CD4-positive, alpha-beta T cell treated with Interleukin-15 for 4 hours (primary cell): ENCODE data around the gene USP5.
"Not testable (repeated sequence)": the region's sequence is repeated elsewhere in the genome, so short reads cannot be mapped to it uniquely, and the experiment has no call there.

Experiments used
- DNase-seq: peaks from one replicate; pipeline ENCODE4 v3.0.0-alpha.2; 2020; ENCODE audit warnings: low spot score

Gene USP5

DNA sequence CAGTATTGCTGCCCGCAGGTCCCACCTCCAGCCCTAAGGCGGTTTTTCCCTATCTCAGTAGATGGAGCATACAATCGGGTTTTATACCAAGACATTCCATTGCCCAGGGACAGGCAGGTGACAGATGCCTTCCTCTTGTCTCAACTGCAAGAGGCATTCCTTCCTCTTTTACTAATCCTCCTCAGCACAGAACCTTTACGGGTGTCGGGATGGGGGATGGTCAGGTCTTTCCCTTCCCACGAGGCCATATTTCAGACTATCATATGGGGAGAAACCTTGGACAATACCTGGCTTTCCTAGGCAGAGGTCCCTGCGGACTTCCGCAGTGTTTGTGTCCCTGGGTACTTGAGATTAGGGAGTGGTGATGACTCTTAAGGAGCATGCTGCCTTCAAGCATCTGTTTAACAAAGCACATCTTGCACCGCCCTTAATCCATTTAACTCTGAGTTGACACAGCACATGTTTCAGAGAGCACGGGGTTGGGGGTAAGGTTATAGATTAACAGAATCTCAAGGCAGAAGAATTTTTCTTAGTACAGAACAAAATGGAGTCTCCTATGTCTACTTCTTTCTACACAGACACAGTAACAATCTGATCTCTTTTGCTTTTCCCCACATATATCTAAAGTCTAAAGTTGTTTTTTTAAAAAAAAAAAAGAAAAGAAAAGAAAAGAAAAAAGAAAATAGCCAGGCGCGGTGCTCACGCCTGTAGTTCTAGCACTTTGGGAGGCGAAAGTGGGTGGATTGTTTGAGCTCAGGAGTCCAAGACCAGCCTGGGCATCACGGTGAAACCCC lies 34.5 kb downstream of the USP5 start:
- not testable (repeated sequence) for DNase-seq

DNA sequence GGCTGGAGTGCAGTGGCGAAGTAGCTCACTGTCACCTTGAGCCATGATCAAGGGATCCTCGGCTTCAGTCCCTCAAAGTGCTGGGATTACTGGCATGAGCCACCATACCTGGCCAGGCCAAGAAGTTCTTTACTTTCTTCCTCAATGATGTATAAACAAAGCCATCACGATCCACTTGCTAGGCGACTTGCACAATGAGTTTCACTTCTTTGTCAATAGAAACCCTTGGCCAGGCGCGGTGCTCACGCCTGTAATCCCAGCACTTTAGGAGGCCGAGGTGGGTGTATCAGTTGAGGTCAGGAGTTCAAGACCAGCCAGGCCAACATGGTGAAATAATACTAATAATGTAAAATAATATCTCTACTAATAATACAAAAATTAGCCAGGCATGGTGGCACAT lies 35.5 kb downstream of the USP5 start:
- DNase-seq: no peak

DNA sequence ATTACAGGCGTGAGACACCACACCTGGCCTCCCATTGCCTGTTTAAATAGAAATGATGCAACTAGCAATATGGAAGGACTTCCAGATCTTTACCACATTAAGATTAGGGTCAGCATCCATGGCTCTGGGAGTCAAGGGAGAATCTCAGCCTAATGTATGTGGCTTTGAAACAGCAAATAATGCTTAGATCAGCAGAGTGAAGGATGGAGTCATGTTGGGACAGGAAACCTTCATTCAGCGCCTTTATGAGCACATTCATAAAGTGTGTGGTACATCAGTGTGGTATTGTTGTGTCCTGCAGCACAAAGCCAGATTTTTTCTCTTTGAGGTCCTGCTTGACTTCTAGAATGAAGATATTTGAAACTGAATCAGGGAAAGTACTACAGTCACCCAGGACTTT lies 36.4 kb downstream of the USP5 start:
- no peak for DNase-seq

DNA sequence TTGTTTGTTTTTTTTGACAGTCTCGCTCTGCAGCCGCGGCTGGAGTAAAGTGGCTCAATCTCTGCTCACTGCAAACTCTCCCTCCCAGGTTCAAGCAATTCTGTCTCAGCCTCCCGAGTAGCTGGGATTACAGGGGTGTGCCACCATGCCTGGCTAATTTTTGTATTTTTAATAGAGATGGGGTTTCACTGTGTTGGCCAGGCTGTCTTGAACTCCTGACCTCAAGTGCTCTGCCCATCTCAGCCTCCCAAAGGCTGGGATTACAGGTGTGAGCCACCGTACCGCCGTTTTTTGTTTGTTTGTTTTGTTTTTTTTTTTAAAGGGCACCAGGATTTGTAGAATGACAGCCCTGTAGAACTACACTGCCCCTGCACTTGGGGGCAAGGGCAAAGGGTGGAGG lies 36.8 kb downstream of the USP5 start:
- not testable (repeated sequence) for DNase-seq

DNA sequence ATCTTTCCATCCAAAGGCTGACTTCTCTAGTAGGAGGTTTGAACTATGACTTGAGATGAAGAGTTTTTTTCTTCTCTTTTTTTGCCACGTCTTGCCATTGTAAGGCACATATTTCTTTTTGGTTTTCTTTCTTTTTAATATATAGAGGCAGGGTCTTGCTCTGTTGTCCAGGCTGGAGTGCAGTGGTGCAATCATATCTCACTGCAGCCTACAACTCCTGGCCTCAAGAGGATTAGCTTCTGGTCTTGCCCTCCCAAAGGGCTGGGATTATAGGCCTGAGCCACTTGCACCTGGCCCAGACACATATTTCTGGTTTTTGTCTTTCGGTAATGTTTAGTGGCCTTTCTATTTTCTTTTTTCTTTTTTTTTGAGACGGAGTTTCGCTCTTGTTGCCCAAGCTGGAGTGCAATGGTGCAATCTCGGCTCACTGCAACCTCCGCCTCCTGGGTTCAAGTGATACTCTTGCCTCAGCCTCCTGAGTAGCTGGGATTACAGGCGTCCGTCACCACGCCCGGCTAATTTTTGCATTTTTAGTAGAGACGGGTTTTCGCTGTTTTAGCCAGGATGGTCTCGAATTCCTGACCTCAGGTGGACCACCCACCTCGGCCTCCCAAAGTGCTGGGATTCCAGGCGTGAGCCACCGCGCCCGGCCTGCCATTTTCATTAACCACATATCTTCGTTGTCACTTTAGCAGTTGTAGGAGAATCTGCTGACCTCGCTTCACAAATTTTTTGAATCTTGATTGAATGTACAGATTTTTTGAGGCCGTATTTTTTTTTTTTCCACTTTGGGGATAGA lies 38.0 kb downstream of the USP5 start:
- DNase-seq: not testable (repeated sequence)

DNA sequence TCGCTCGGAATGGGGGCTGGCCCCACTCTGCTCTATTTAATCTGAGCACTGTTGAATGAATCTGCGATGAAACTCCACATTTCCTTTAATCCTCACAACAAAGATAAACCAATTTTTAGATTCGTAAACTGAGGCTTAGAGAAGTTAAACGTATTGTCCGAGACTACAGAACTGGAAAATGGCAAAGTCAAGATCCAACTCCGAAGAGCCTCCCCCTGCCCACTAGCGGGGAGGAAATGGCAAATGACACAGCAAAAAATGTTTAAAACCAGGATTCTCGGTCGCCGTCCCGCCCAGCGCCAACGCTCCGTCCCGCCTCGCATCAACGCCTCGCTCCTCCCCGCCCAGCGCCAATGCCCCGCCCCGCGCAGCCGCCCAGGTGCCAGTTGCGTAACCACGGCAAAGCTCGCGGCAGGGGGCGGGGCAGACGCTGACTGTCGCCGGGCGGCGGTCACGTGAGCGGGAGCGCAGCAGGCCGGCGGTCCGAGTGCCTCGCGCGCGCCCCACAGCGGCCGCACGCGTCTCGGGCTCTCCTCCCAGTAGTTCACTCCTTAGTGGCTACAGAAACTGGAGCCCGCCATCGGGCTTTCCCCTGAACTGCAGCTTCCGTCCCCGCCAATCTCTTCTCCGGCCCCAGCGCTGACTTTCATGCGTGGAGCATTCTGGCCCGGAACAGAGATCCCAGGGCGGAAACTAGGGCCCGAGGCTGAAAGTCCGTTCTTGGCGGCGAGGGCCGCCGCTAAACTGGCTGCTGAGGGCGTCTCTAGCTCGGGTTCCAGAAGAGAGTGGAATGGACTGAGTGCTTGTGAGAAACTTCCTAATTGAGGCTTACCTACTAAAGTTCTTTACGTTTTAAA lies 39.1 kb downstream of the USP5 start:
- DNase-seq: peak; percentile 98

DNA sequence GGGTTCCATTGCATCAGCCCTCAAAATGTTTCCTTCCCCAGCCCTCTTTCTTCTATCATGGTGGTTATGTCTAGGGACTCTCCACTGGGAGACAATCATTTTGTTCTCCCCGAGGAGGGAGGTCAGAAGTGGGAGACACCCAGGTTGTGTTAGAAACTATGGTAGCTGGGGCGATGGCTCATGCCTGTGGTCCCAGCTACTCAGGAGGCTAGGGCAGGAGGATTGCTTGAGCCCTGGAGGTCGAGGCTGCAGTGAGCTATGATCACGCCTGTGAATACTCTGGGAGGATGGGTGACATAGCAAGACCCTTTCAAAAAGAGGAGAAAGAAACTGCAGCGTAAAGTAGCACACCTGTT lies 39.7 kb downstream of the USP5 start:
- DNase-seq: no peak

DNA sequence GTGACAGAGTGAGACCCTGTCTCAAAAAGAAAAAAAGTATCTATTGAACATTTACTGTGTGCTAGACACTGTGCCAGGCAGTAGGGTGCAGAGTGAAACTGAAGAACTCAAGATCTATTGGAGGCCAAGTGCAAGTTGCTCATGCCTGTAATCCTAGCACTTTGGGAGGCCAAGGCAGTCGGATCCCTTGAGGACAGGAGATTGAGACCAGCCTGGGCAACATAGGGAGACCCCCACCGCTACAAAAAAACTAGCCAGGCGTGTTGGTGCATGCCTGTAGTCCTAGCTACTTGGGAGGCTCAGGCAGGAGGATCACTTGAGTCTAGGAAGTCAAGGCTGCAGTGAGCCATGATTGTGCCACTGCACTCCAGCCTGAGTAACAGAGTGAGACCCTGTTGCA lies 40.7 kb downstream of the USP5 start:
- DNase-seq: not testable (repeated sequence)

DNA sequence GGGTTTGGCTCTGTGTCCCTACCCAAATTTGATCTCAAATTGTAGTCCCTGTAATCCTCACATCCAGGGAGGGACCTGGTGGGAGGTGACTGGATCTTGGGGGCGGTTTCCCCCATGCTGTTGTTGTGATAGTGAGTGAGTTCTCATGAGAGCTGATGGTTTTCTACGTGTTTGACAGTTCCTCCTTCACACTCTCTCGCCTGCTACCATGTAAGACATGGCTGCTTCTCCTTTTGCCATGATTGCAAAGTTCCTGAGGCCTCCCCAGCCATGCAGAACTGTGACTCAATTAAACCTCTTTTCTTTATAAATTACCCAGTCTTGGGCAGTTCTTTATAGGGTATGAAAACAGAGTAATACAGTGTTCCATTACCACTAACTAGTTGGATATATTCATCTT lies 42.4 kb downstream of the USP5 start:
- no peak for DNase-seq

DNA sequence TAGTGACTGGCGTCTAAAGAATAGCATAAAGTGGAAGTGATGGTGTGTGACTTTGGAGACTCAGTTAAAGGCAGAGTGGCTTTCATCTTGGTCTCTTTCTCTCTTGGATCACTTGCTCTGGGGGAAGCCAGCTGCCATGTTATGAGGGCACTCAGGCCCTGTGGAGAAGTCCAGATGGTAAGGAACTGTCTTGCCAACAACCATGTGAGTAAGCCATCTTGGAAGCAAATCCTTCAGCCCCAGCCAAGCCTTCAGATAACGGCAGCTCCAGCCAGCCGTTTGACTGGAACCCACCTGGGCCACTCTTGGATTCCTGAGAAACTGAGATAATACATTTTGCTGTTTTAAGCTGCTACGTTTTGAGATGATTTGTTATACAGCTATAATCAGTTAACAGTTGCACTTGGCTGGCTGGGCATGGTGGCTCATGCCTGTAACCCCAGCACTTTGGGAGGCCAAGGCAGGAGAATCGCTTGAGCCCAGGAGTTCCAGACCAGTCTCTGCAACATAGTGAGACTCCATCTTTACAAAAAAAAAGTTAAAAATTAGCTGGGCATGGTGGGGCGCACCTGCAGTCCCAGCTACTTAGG lies 45.0 kb downstream of the USP5 start:
- DNase-seq: no peak

DNA sequence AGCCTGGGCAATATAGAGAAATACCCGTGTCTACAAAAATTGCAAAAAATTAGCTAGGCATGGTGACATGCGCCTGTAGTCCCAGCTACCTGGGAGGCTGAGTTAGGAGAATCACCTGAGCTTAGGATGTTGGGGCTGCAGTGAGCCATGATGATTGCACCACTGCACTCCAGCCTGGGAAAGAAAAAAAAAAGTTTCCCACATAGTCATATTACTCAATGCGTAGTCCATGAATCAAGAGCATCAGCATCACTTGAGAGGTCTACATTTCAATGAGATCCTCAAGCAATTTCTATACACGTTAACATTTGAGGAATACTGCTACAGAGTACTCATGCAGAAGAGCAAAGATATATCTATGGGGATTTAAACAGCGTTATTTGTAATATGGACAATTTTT lies 47.5 kb downstream of the USP5 start:
- no peak for DNase-seq

DNA sequence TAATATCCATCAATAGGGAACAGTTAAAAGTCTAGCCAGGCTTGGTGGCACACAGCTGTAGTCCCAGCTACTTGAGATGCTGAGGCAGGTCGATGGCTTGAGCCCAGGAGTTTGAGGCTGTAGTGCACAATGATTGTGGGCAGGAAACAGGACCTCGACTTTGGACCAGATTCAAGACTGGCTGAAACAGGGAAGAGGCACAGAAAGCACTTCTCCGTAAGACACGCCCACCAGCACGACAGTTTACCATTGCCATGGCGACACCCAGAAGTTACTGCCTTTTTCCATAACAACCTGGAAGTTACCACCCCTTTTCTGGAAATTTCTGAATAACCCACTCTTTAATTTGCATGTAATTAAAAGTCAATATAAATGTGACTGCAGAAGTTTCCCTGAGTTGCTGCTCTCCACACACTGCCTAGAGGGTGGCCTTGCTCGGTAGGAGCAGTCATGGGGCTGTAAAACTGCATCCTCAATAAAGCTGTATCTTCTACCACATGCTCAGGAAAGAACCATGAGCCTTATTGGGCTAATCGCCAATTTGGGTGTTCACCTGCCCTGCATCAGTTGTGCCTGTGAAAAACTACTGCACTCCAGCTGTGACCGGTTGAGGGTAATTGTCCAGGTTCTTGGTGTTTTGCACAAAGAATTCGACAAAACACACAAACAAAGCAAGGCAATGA lies 48.0 kb downstream of the USP5 start:
- DNase-seq: peak; percentile 28

DNA sequence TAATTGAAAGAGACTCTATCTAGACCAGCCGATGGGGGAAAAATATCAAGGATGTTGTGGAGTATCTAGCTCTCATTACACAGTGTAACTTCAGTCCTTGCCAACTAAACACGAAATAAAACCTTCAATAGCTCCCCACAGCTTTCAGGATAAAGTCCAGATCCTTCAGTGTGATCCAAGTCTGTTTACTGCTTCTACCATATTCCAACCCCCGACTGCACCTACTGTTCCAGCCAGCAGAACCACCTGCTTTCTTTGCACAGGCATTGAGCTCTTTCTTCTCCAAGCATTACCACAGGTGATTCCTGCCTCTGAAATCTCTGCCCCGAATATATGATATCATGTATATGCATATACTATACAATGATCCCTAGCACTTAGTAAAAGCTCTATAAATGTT lies 50.5 kb downstream of the USP5 start:
- DNase-seq: no peak

DNA sequence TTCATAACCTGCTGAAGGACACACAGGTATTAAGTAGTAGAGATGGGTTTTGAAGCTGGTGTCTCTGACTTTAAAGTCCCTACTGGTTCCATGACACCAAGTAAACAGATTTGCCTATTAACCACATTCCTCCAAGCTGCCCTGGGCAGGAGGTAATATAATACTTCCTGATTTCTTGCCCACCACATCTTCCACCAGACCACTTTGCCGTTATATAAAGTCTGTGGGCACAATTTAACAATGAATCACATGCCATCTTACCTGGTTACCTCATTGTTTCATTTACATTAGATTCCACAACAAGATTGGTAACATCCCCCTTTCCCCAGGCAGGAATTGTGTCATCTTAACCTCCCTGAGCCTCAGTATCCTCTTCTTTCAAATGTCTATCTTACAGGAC lies 51.8 kb downstream of the USP5 start:
- DNase-seq: no peak

DNA sequence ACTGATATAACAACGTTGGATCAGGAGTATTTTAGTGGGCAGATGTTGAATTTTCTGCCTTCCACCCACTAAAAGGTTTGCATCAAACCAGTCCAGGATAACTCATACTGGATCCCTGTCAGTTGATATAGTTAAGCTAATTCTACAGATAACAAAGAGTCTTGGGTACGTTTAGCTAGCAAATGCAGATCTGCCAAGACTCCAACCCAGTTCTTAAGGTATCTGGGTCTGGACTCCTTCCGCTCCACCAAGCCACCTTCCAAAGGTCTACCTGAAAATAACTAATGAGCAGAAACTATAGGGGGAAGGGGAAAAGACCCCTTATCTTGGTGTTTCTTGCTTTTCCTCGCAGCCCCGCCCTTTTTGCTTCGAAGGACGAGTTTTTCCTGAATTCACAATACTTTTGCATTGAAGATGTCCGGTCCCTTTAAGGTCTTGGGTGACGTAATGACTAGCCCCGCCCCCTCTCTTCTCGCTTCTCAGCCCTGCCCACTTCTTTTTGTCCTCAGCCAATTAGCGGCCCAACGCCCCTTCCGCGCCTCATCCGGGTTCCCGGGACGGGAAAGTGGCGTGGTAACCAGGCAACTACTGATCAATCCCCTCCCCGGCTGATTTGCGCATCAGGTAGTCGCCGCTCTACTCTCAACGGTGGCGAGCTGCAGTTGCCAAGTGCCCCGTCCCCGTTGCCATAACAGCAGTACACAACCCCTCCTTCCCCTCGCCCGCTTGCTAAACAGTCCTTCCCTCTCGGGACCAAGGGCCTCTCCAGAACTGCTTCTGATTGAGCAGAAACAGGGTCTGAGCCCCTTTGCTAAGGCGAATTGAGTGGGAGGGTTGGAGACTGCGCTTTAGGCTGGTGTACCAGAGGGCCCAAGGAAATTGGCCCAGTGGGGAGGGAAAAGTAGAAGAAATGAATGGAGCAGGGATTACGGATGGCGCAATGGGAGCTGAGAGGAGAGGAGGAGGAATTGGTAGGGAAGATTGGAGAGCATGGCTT lies 52.6 kb downstream of the USP5 start, which contains the start of gene LRRC23:
LRRC23 (plus strand) TSS at position 543 of the 997 bp plus-strand sequence. CDS start 812 bp downstream, outside the sequence.
- peak; percentile 99 for DNase-seq

DNA sequence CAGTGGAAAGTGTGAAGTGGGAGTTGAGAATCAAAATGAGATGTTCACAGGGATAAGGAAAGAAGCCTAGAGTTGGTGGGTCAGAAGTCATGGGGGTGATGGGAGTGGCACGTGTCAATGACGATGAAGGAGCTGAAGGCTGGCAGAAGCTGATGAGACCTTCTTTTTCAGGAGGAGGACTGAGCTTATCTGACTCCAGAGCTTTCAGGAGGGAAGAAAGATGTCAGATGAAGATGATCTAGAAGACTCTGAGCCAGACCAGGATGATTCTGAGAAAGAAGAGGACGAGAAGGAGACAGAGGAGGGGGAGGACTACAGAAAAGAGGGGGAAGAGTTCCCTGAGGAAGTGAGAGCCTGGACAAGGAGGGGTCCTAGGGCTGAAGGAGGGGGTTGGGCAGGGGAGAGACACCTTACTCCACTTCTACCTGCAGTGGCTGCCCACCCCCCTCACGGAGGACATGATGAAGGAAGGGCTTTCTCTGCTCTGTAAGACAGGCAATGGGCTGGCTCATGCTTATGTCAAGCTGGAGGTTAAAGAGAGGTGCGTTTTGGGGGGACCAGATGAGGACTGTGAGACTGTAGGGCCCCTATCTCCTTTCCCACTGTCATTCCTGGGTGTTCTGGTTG lies 53.6 kb downstream of the USP5 start:
- DNase-seq: no peak

DNA sequence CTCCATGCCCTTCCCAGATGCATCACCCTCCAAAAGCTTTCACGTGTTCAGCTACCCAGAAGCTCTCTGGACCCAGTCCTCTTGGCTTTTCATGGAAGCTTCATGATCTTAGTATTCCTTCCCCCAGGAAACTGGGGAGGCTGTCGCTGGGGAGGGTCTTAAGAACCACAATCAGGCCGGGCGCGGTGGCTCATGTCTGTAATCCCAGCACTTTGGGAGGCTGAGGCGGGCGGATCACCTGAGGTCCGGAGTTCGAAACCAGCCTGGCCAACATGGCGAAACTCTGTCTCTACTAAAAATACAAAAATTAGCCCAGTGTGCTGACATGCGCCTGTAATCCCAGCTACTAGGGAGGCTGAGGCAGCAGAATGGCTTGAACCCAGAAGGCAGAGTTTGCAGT lies 56.2 kb downstream of the USP5 start:
- DNase-seq: not testable (repeated sequence)

DNA sequence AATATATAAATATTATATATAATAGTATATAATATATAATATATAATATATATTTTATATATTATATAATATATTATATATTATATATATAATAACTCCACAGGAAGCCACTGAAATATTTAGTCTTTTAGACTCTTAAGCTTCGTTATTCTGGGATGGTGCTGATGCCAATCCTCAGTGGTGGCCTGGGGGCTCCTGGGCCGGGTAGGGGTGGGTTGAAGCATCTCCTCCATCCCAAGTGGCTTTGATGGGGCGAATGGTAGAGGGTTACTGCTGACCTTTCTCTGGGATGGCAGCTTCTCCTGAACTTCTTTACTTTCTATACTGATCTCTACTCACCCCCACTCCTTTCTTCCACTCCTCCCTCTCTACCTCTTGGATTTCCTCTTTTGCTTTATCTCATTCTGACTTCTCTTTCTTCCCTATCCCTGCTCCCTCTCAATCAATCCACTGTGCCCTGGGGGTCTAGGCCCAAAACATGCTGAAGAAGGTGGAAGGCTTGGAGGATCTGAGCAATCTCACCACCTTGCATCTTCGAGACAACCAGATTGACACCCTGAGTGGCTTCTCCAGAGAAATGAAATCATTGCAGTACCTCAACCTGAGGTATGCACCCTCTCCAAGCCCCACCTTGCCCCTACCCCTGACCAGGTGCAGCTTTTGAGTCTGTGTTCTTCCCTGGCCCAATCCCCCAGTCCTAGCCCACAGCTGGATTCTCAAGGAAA lies 57.6 kb downstream of the USP5 start:
- no peak for DNase-seq
